ENCODE measurements around the gene ZACN. TPM values are rescaled to one million over a fixed set of nuclear protein-coding genes. Genes with fewer than 3 reads are reported as not detected.

ZACN gene
- total RNA-seq, 2 donors from 2014 or later: not detected

- peak within 1 kb of the TSS; percentile 82 to 84 for H3K27ac ChIP-seq
- no peaks in the 10 kb centered on the region for H3K27me3 ChIP-seq
- TF ChIP-seq CTCF (IDR thresholded peaks at IDR 0.05): no peak
- H3K9me3 ChIP-seq: no peaks in the 10 kb centered on the region
- peaks cover 0 to 17% of the 10 kb centered on the region in 2 donors for H3K4me1 ChIP-seq
- H3K36me3 ChIP-seq: peaks cover 27% of the 10 kb centered on the region
- H3K4me3 ChIP-seq: peak within 1 kb of the TSS; percentile 68 to 74
- peak; percentile 92 for DNase-seq (ENCODE audit: low spot score)
Observed at GRCh38 chr17:76103274-76104139, 24.5 kb downstream of the ZACN start, which contains the start of gene EXOC7. Gene EXOC7 (minus strand): TSS chr17:76103787. CDS start chr17:76103692, 95 bp downstream.

- no peak for DNase-seq (ENCODE audit: low spot score)
- Histone ChIP-seq H3K9me3 (no peaks in the 10 kb centered on the region), H3K4me1 (peaks cover 0 to 17% of the 10 kb centered on the region in 2 donors), H3K36me3 (peaks cover 25% of the 10 kb centered on the region), H3K27ac (peak overlapping the region; percentile 82 to 84), H3K4me3 (peak overlapping the region; percentile 68 to 74), H3K27me3 (no peaks in the 10 kb centered on the region)
- no peak for TF ChIP-seq CTCF (IDR thresholded peaks at IDR 0.05)
Observed at GRCh38 chr17:76104140-76104895, 25.3 kb downstream of the ZACN start.

GRCh38 chr17:76104896-76105231, 25.9 kb downstream of the ZACN start:
- peaks cover 19% of the 10 kb centered on the region for H3K36me3 ChIP-seq
- no peaks in the 10 kb centered on the region for H3K27me3 ChIP-seq
- no peak for TF ChIP-seq CTCF (IDR thresholded peaks at IDR 0.05)
- no peak overlapping the region for H3K27ac ChIP-seq
- H3K9me3 ChIP-seq: no peaks in the 10 kb centered on the region
- H3K4me3 ChIP-seq: no peak overlapping the region
- H3K4me1 ChIP-seq: peaks cover 0 to 17% of the 10 kb centered on the region in 2 donors
- no peak for DNase-seq (ENCODE audit: low spot score)

GRCh38 chr17:76106703-76107102, 27.7 kb downstream of the ZACN start:
- Histone ChIP-seq H3K4me3 (no peak overlapping the region), H3K27me3 (no peaks in the 10 kb centered on the region), H3K27ac (no peak overlapping the region), H3K9me3 (no peaks in the 10 kb centered on the region), H3K4me1 (peaks cover 0 to 17% of the 10 kb centered on the region in 2 donors), H3K36me3 (peaks cover under 1% of the 10 kb centered on the region)
- TF ChIP-seq CTCF (IDR thresholded peaks at IDR 0.05): no peak
- DNase-seq (ENCODE audit: low spot score): no peak

GRCh38 chr17:76107509-76107908, 28.5 kb downstream of the ZACN start:
- DNase-seq (ENCODE audit: low spot score): no peak
- H3K9me3 ChIP-seq: no peaks in the 10 kb centered on the region
- no peak for TF ChIP-seq CTCF (IDR thresholded peaks at IDR 0.05)
- H3K27me3 ChIP-seq: no peaks in the 10 kb centered on the region
- H3K4me3 ChIP-seq: no peak overlapping the region
- peaks cover 0 to 12% of the 10 kb centered on the region in 2 donors for H3K4me1 ChIP-seq
- H3K27ac ChIP-seq: no peak overlapping the region
- no peaks in the 10 kb centered on the region for H3K36me3 ChIP-seq
